ENCODE data around the gene KATNIP. TPM values are rescaled to one million over a fixed set of nuclear protein-coding genes. Genes with fewer than 3 reads are reported as not detected.

Gene KATNIP
- total and polyA plus RNA-seq, 9 of the 15 experiments (the other 6 are each of a cell fraction or from before 2014, with no cell fraction given) = 1.7 to 13.2 (median 8.0) TPM

DNA sequence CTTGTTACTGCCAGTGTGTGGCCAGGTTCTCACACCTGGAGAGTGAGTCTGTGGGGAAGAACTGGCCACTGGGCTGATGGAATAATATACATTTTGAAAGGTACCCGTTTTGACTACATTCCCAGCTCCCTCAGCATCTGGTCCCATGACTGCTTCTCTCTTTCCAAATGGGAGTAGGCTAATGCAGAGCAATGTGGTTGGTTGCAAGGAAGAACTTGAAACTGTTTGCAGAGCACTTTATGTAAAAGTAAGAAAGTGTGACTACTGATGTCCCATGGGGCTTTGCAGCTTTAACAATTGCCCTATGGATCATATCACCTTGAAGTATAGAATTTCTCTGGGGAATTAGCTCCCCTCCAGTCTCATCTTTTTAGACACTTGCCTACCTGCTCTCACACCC, 9.0 kb downstream of the KATNIP start:
- Histone ChIP-seq H3K27ac (ENCODE audit: extremely low read depth, low read depth, low read length) (no peak overlapping the region), H3K4me3 (no peak overlapping the region), H3K9me1 (ENCODE audit: control insufficient read depth, insufficient read depth, low read length) (no peaks in the 10 kb centered on the region), H2AFZ (ENCODE audit: low read depth, low read length) (no peak overlapping the region), H3K36me3 (ENCODE audit: control insufficient read depth, insufficient read depth, low read length) (no peaks in the 10 kb centered on the region), H3K4me1 (replicated peaks in 1 of 2; ENCODE audit: control insufficient read depth in 2 of 2, insufficient read depth in 2 of 2, low read length in 2 of 2) (no peaks in the 10 kb centered on the region), H3K4me2 (ENCODE audit: insufficient read depth, low read length) (no peak overlapping the region), H3K9me3 (replicated peaks; ENCODE audit: control insufficient read depth, insufficient read depth, low read depth, low read length) (no peaks in the 10 kb centered on the region), H3K9ac (ENCODE audit: insufficient read depth in 1 of 2, low read depth in 2 of 2, low read length in 2 of 2) (no peak overlapping the region), H4K20me1 (replicated peaks; ENCODE audit: control insufficient read depth, insufficient read depth, low read length) (no peaks in the 10 kb centered on the region), H3K27me3 (ENCODE audit: control insufficient read depth in 2 of 2, insufficient read depth in 2 of 2, low read length in 2 of 2) (no peaks in the 10 kb centered on the region), H3K79me2 (ENCODE audit: control insufficient read depth, insufficient read depth, low read length) (no peaks in the 10 kb centered on the region)
- no TSS peak for BruUV-seq (replicated peaks)
- intact Hi-C loops (cut with micrococcal nuclease) (no loop called here), in situ Hi-C loops (cut with MboI) (no loop called here)
- WGBS (ENCODE audit: insufficient coverage, low coverage, missing lambda C conversion rate) = 0% methylated on average over 1 of the region's 1 CpG
- CTCF ChIA-PET (ENCODE audit: low intra/inter-chr PET ratio) = no interaction called here
- POLR2A ChIA-PET = interaction anchor here (0.6 kb wide), 1 partner anchor 12 kb away, joined by 3 read pairs; no protein-coding TSS in a partner anchor
- TF ChIP-seq RFX5 (IDR thresholded peaks at IDR 0.05; ENCODE audit: low read depth, low read length) (no peak), LEF1 (IDR thresholded peaks at IDR 0.05) (no peak), KAT7 (CRISPR knock-in tag; IDR thresholded peaks at IDR 0.05; ENCODE audit: borderline replicate concordance) (no peak), ZNF507 (tag; conservative IDR thresholded peaks at IDR 0.05) (no peak), CBX3 (IDR thresholded peaks at IDR 0.05; ENCODE audit: borderline replicate concordance in 1 of 2, low read length in 2 of 2) (no peak), ZNF384 (IDR thresholded peaks at IDR 0.05; ENCODE audit: low read depth, low read length) (no peak), ZNF232 (CRISPR knock-in tag; IDR thresholded peaks at IDR 0.05) (no peak), MECOM (CRISPR knock-in tag; IDR thresholded peaks at IDR 0.05) (no peak)
- TF ChIP-seq, protein P1, sequence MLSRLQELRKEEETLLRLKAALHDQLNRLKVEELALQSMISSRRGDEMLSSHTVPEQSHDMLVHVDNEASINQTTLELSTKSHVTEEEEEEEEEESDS (CRISPR knock-in tag; IDR thresholded peaks at IDR 0.05) = no peak
- TF ChIP-seq, protein P2, sequence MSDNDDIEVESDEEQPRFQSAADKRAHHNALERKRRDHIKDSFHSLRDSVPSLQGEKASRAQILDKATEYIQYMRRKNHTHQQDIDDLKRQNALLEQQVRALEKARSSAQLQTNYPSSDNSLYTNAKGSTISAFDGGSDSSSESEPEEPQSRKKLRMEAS (CRISPR knock-in tag; IDR thresholded peaks at IDR 0.05) = no peak
- TF ChIP-seq, protein P3, sequence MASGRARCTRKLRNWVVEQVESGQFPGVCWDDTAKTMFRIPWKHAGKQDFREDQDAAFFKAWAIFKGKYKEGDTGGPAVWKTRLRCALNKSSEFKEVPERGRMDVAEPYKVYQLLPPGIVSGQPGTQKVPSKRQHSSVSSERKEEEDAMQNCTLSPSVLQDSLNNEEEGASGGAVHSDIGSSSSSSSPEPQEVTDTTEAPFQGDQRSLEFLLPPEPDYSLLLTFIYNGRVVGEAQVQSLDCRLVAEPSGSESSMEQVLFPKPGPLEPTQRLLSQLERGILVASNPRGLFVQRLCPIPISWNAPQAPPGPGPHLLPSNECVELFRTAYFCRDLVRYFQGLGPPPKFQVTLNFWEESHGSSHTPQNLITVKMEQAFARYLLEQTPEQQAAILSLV (tag; IDR thresholded peaks at IDR 0.05) = no peak
- TF ChIP-seq, protein P4, sequence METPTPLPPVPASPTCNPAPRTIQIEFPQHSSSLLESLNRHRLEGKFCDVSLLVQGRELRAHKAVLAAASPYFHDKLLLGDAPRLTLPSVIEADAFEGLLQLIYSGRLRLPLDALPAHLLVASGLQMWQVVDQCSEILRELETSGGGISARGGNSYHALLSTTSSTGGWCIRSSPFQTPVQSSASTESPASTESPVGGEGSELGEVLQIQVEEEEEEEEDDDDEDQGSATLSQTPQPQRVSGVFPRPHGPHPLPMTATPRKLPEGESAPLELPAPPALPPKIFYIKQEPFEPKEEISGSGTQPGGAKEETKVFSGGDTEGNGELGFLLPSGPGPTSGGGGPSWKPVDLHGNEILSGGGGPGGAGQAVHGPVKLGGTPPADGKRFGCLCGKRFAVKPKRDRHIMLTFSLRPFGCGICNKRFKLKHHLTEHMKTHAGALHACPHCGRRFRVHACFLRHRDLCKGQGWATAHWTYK (CRISPR knock-in tag; IDR thresholded peaks at IDR 0.05) = no peak
- DNase-seq (ENCODE audit: extremely low read depth in 1 of 4, low spot score in 3 of 4) (no peak), FAIRE-seq (no peak), ATAC-seq (no peak)

All from K562 (cell line).